NOMO-1 (cell line): Measurements from ENCODE around the gene NR2C2.

Experiments used
- DNase-seq, 2 experiments: peaks; one replicate each; lab custom pipeline; 2025; ENCODE audit not compliant: unreplicated experiment in 2 of 2; lab: John Stamatoyannopoulos, UW

Gene NR2C2

DNA sequence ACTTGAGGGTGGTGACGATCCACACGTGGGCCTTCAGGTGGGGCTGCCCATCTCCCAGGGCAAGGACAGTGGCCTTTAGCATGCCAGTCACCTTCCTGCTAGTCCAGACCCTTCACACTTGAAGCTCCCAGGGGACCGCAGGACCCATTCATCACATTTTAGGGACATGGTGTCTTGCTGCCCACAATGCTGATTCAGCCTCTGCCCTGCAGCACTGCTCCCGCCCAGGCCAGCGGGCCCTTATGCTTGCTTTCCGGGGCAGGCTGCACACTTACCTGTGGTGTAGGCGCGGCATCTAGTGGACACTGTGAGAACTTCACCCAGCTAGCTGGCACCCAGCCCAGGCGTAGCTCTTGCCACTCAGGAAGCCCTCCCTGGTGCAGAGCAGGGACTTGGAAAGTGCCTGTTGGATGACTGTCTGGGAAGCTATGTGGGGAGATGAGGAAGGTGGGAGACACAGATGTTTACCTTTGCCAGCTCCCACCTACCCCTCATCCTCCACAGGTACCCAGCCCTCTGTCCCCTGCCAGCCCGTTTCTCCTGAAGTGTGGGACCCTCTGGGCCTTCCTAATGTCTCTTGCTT lies 26.3 kb upstream of the NR2C2 start:
- DNase-seq: peak; percentile 59 to 80

- no peak for DNase-seq
These were observed 25.3 kb upstream of the NR2C2 start for GRCh38 chr3:14921811-14922705.

- no peak for DNase-seq
These were observed 24.5 kb upstream of the NR2C2 start for GRCh38 chr3:14922863-14923262.

DNA sequence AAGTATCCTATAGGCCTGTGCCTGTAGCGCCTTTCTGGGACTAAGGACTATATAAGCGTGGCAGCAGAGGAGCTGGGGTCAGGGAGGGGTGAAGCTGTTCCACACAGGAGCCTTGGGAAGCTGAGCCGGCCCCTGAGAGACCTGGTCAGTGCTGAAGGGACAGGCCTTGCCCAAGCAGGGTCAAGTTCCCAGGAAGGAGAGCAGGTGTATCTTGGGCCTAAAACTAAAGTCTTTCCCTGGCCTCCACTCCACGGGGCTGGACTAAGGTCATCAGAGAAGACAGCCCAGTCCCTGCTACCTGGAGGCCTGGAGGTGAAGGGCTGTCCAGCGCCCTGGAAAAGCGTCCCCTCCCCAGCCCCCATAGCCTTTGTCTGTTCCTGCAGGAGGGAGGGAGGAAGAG lies 23.9 kb upstream of the NR2C2 start:
- DNase-seq: no peak

GRCh38 chr3:14925729-14926591 lies 21.4 kb upstream of the NR2C2 start:
- peak in 1 of 2 experiments; percentile 32 for DNase-seq

DNA sequence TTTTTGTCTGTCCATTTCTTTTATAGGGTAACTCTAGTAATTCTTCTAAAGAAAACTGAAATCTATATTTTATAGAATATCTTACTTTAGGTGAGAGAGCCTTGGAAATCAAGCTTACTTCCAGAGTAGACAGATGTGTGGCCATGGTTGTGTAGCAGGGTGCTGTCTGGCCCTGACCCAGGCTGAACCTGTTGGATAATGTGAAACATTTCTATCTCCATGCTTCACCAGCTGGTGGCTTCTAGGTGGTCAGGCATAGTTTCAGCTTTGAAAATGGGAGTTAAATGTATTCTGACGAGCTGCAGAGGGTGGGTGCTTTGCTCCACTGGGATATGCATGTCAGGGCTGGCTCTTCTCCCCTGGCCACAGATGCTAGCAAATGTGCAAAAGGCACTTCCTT lies 20.8 kb upstream of the NR2C2 start:
- DNase-seq: no peak

DNA sequence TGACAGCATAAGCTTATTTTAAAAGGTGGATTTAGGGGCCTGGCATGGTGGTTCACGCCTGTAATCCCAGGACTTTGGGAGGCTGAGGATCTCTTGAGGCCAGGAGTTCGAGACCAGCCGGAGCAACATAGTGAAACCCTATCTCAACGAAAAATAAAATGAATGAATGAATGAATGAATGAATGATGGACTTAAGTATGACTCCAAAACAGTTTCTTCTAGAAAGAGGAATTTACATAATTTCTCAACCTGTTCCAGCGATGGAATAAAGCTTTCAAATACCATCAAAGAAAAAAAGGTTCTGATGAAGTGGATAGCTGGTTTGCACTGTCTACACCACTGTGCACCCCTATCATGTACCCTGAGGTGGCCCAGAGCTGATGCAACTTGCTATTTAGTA lies 20.1 kb upstream of the NR2C2 start:
- no peak for DNase-seq

DNA sequence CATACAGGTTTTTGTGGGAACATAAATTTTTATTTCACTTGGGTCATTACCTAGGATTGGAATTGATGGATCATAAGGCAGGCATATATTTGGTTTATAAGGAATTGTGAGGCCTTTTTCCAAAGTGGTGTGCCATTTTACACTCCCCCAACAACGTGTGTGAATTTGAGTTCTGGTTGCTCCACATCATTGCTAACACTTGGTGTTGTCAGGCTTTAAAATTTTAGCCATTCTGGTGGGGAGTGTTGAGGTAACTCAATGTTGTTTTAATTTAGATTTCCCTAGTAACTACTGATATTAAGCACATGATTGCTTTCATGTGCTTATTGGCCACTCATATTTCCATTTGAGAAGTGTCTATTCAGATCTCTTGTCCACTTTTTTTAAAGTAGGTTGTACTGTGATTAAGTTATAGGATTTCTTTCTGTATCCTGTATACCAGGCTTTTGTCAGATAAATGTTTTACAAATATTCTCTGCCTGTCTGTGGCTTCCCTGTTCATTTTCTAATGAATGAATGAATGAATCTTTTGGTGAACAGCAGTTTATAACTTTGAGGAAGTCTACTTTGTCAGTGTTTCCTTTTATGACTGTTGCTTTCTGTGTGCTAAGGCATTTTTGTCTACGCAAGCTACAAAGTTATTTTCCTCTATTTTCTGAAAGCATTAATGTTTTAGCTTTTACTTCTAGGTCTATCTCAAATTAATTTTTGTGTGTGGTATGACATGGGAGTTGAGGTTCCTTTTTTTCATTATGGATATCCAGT lies 17.9 kb upstream of the NR2C2 start:
- no peak for DNase-seq

DNA sequence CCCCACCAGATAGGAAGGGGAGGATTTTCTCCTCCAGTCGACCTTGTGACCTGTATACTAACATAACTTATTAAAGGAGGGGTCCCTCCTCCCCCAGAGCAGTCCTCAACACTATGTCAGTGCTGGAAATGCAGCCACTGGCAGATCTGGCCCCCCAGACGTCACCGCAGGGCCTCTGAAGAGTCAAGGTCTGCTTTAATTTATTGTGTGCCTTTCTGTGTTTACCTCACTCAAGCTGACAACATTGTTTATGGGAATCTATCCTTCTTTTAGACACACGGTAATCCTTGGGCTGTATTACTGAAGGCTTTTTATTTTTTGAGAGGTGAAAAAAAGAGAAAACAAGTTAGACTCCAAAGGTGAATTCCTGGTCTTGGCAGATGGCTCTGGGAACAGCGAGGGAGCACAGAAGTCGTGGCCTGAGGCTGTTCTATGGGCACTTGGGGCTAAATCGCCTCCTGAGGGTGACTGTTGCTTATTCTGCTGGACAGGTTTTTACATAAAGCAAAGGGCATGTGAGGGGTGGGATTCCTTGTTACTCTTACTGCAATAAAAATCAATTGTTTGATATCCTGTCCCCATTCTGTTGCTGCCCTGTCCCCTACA lies 13.5 kb upstream of the NR2C2 start:
- DNase-seq: no peak

DNA sequence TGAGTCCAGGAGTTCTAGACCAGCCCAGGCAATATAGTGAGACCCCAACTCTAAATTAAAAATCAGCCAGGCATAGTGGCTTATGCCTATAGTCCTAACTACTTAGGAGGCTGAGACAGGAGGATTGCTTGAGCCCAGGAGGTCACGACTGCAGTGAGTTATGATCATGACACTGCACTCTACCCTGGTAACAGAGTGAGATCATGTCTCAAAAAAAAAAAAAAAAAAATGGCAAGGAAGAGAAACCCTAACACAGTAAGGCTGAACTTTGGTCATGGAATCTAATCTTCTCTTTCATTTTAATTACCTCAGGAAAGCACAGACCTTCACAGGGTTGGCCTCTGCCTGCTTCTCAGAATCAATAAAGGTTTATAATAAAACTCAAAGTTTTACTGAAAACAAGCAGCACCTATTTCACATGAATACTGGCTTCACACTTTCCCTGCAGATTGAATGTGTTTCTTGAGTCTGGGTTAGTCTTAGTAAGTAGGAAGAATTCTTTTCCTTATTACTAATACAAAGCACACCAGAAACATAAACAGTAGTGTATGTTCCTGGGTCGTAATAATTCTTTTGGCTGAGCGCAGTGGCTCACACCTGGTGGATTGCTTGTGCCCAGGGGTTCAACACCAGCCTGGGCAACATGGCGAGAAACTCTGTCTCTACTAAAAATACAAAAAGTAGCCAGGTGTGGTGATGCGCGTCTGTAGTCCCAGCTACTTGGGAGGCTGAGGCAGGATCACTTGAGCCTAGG lies 11.6 kb upstream of the NR2C2 start:
- no peak for DNase-seq

- DNase-seq: peak in 1 of 2 experiments; percentile 13
These were observed 8.4 kb upstream of the NR2C2 start for GRCh38 chr3:14938954-14939353.

GRCh38 chr3:14941871-14942270 lies 5.5 kb upstream of the NR2C2 start:
- DNase-seq: no peak

DNA sequence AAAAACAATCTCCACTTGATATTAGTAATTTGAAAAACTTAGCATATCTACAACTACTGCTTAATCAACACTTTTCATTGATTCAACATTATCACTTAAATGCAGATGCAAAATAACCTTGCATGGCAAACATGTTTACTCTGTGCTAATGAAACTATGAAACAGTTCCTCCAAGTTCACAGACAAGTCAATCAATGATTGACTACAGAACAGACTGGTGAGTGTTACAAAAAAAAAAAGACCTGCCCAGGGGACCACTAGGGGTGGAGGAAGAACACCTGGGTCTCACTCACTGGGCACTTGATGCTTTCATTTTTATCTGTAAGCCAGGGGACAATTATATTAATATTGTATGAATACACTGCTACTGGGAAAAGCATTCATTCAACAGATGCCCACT lies 4.3 kb upstream of the NR2C2 start:
- DNase-seq: no peak

- no peak for DNase-seq
These were observed 1.1 kb upstream of the NR2C2 start for GRCh38 chr3:14946236-14946635.

GRCh38 chr3:14946739-14947099 lies 664 bp upstream of the NR2C2 start:
- no peak for DNase-seq

- peak; percentile 94 to 97 for DNase-seq
These were observed 664 bp downstream of the NR2C2 start for GRCh38 chr3:14947886-14948608.

- no peak for DNase-seq
These were observed 1.2 kb downstream of the NR2C2 start for GRCh38 chr3:14948609-14949038.

DNA sequence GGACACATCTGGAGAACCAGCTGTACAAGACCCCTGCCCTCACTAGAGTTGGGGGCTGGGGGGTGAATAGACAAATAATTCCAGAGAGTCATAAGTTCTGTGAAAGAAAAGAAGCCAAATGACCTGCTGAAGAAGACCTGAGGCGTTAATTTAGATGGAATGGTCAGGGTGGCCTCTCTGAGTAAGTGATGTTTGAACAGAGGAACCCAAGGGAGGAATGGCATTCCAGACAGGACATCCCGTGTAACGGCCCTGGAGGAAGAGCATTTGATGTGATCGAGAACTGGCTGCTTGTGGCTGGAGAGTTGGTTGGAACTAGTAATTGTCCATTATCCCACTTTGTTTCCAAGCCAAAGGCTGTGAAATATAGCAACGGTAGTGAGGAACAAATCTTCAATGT lies 1.7 kb downstream of the NR2C2 start:
- DNase-seq: no peak

- no peak for DNase-seq
These were observed 2.9 kb downstream of the NR2C2 start for GRCh38 chr3:14950274-14950673.
